Epithelial cell of prostate (primary cell): ENCODE measurements around the gene BTBD2.

Source experiments
- DNase-seq: peaks from one replicate; pipeline ENCODE4 v3.0.0-alpha.2; 2011; ENCODE audit warnings: low read depth, low spot score
- H3K27ac ChIP-seq: fragments of 450-650 bp; 2 replicates; pipeline ENCODE4 v1.5.1; 2017; ENCODE audit warnings: mild to moderate bottlenecking

The BTBD2 gene

GRCh38 chr19:2050991-2051772, 35.7 kb upstream of the BTBD2 start, which contains the start of gene MKNK2:
MKNK2 (minus strand) TSS chr19:2051244; CDS start chr19:2050851, 393 bp downstream.
- peak within 1 kb of the TSS; percentile 76 for H3K27ac ChIP-seq

GRCh38 chr19:2050349-2050990, 35.0 kb upstream of the BTBD2 start:
- DNase-seq: no peak
- H3K27ac ChIP-seq: peak overlapping the region; percentile 76

More at GRCh38 chr19:2050991-2051772, 35.7 kb upstream of the BTBD2 start, which contains the start of gene MKNK2:
- no peak for DNase-seq

GRCh38 chr19:2049741-2050348, 34.3 kb upstream of the BTBD2 start:
- DNase-seq: no peak

GRCh38 chr19:2048959-2049740, 33.6 kb upstream of the BTBD2 start:
- DNase-seq: no peak
- peak overlapping the region; percentile 76 for H3K27ac ChIP-seq

More at GRCh38 chr19:2049741-2050348, 34.3 kb upstream of the BTBD2 start:
- H3K27ac ChIP-seq: peak overlapping the region; percentile 76

- peak overlapping the region; percentile 76 for H3K27ac ChIP-seq
These were observed 32.8 kb upstream of the BTBD2 start for GRCh38 chr19:2048104-2048958.

DNA sequence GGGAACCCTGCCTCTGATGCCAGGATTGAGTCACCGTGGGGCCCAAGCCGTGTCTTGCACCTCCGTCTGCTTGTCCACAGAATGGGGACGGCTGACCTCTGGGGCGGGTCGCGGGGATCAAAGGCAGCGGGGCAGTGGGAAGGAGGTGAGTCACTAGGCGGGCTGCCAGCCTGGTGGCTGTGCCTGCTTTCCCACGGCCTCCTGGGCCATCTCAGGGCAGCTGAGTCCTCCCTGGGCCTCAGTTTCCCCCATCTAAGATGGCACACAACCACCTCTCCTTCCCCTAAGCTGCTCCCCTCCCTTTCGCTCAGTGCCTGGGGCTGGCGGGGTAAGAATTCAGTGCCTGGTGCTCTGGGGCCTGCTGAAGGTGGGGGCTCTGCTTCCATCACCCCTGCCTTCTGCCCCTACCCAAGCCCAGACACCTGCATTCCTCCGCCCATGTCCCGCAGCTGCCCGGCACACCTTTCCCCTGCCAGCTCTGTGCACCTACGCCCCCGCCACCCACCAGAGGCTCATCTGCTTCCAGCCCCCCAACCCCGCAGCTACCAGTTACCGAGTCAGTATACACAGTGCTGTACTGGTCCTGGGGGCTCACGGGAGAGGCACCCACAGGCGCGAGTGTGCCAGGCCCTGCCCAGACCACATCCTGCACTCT, 32.1 kb upstream of the BTBD2 start:
- H3K27ac ChIP-seq: peak overlapping the region; percentile 76
- DNase-seq: no peak

More at GRCh38 chr19:2048104-2048958, 32.8 kb upstream of the BTBD2 start:
- no peak for DNase-seq

GRCh38 chr19:2047076-2047448, 31.5 kb upstream of the BTBD2 start:
- DNase-seq: no peak
- peak overlapping the region; percentile 76 for H3K27ac ChIP-seq

- peak overlapping the region; percentile 76 for H3K27ac ChIP-seq
- DNase-seq: no peak
These were observed 30.8 kb upstream of the BTBD2 start for GRCh38 chr19:2046046-2046907.

DNA sequence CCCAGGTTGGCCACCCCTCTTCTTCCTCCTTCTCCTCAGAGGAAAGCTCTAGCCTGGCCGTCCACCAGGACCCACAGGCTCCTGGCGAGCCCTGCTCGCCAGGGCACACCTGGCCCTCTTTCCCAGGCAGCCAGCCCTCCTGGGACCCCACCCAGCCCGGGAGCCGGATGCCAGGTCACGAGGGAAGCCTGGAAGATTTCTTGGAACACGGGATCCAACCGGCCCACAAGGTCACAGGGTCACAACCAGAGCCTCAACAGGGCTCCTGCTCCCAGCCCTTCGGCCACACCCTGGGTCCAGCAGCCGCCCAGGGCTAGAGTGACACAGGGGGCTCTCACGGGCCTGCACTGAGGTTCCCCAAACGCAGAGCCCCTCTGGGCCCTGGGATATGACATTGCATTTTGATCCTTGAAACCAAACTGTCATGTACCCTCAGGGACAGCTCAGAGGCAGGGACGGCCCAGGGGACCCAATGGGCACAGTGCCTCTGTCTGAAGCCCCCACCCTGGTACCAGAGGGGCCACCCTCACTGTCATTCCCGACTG, 30.1 kb upstream of the BTBD2 start:
- H3K27ac ChIP-seq: peak overlapping the region; percentile 76
- no peak for DNase-seq

DNA sequence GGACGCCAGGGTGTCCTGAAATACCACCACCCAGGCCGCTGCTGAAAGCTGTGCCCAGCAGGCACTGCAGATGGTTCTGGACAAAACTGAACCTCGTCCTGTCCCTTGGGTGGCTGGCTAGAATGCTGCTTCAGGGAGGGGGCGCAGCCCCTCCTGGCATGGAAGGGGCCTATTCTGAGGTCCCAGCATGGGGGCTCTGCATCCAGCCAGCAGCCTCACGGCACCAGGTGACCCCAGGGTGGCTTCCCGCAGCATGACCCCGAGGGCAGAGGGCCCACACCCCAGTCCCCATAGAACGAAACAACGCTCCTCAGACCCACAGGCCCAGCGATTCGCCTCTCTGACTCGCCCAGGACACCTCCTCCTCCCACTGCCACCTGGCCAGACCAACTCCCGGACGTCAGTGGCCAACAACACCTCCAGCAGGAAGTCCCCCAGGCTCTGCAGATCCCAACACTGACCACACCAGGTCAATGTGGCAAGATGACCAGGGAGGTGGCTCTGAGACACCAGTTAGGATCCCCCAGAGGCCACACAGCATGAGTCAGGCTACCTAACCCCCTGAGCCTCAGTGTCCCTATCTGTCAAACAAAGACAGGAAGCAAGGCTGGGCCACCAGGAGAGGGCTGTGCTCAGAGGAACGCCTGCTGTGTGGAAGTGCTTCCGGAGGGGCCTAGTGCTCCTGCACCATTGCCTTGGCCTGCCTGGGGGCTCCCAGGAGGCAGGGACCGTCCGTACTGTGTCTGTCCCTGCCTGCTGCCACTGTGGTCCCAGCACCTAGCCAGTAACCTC, 29.4 kb upstream of the BTBD2 start:
- H3K27ac ChIP-seq: peak overlapping the region; percentile 76
- no peak for DNase-seq

- no peak for DNase-seq
- H3K27ac ChIP-seq: peak overlapping the region; percentile 76
These were observed 28.6 kb upstream of the BTBD2 start for GRCh38 chr19:2043961-2044708.

GRCh38 chr19:2043251-2043641, 27.7 kb upstream of the BTBD2 start:
- H3K27ac ChIP-seq: peak overlapping the region; percentile 76
- no peak for DNase-seq

DNA sequence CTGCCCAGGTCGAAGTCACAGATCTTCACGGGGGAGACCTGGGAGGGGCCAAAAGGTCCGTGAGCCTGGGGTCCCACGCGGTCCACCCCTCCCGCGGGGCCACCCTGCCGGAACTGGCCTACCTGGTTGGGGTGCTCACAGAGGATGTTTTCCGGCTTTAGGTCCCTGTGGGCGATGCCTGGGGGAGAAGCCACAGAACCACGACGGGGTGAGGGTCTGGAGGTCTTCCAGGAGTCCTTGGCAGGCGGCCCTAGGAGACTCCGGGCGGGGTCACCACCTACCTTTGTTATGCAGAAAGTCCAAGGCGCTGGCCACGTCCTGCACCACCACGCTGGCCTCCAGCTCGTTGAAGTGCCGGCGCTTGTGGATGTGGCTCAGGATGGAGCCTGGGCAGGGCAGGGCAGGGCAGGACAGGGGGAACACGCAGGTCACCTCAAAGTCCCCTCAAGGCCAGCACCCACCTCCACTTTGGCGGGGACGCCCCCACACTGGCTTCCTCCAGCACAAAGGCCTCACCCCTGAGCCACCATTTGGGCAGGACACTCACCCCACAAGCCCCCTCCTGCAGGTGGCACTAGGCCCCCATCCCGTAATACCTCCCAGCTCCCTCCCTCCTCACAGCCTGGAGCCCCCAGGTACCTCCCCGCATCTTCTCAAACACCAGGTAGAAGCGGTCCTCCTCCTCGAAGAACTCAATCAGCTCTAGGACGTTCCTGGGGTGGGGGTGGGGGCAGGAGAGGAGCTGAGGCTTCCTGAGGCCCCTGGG, 27.2 kb upstream of the BTBD2 start:
- H3K27ac ChIP-seq: peak overlapping the region; percentile 76
- DNase-seq: no peak

DNA sequence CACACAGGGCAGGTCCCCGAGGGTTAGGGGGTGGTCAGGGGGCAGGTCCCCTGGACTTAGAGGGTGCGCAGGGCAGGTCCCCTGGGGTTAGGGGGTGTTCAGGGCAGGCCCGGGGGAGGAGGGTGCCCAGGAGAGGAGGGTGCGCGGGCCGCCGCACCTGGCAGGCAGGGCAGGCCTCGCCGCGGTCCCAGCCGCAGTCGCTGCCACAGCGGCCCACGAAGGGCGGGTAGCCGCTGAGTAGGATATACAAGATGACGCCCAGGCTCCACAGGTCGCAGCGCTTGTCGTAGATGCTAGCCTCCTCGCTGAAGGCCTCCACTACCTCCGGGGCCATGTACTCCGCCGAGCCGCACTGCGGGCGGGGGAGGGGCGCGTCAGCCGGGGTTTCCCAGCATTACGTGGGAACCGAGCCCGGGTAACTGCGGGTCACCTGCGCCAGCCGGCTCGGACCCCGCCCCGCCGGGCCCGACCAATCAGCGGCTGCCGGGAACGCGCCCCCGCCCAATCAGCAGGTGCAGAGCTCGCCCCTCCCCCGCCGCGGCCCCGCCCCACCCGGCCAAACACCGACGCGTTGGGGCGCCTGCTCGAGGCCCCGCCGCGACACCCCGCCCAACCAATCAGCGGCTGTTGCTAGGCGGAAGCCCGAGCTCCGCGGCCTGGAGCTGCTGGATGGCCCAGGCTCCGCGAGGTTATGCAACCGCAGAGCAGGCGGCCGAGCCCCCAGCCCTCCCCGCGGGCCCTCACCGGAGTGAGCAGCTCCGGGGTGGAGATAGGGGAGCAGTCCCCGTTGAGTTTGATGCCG, 26.4 kb upstream of the BTBD2 start:
- peak overlapping the region; percentile 76 for H3K27ac ChIP-seq
- peak; percentile 81 for DNase-seq

- peak overlapping the region; percentile 76 for H3K27ac ChIP-seq
These were observed 25.8 kb upstream of the BTBD2 start for GRCh38 chr19:2041433-2041682.

More at GRCh38 chr19:2041433-2041682, 25.8 kb upstream of the BTBD2 start:
- DNase-seq: no peak
